ENCODE results near the gene PSMA8. TPM values are rescaled to one million over a fixed set of nuclear protein-coding genes. Genes with fewer than 3 reads are reported as not detected.
"Not testable (repeated sequence)": the region's sequence is repeated elsewhere in the genome, so short reads cannot be mapped to it uniquely, and the experiment has no call there.

PSMA8 gene
- total and polyA plus RNA-seq, 2 donors: 0.66 to 0.84 TPM

DNA sequence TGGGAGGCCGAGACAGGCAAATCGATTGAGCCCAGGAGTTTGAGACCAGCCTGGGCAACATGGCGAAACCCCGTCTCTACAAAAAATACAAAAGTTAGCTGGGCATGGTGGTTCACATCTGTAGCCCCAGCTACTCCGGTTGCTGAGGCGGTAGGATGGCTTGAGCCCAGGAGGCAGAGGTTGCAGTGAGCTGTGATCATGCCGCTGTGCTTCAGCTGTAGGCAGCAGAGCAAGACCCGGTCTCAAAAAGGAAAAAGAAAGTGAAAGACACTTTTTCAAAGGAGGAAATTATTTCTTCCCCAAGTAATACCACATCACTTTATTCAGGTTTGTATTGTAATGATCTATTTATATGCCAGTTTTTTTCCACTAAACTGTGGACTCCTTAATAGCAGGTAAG is 56.8 kb downstream of the PSMA8 start:
- 38% methylated on average over 8 of the region's 8 CpGs for WGBS

DNA sequence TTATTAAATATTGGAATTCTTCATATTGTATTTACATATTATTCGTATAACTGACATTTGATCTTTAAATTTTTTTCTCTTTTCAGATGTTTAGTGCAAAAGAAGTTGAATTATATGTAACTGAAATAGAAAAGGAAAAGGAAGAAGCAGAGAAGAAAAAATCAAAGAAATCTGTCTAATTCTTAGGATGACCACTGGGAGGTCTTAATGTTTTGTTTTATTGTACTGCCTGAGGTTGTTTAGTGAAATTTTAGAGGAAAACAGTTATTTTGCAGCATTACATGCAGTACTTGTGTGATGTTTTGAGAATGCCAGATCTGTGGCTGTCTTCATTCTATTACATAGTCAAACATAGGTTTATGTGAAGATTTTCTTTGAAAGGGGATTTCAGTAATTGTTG is 58.6 kb downstream of the PSMA8 start:
- Histone ChIP-seq H3K9me3 (ENCODE audit: control insufficient read depth in 2 of 2, insufficient read depth in 1 of 2, low read length in 1 of 2) (no peaks in the 10 kb centered on the region), H3K4me1 (ENCODE audit: control insufficient read depth in 2 of 2, insufficient read depth in 2 of 2, low read length in 2 of 2) (peaks cover 0 to 4% of the 10 kb centered on the region in 2 donors), H3K36me3 (ENCODE audit: control insufficient read depth in 2 of 2, insufficient read depth in 2 of 2, low read length in 1 of 2) (no peaks in the 10 kb centered on the region), H3K4me3 (ENCODE audit: low read length in 2 of 2) (no peak overlapping the region), H3K27me3 (ENCODE audit: control insufficient read depth in 2 of 2, insufficient read depth in 1 of 2, low read length in 1 of 2) (no peaks in the 10 kb centered on the region), H3K27ac (ENCODE audit: low read depth in 1 of 2, low read length in 1 of 2) (no peak overlapping the region)
- DNase-seq (ENCODE audit: low read depth in 6 of 9, low spot score in 9 of 9): no peak
- WGBS: 97% methylated on average over 1 of the region's 1 CpG

More for the DNA sequence above, 56.8 kb downstream of the PSMA8 start:
- Histone ChIP-seq H3K27ac (ENCODE audit: low read depth in 1 of 2, low read length in 1 of 2) (no peak overlapping the region), H3K27me3 (ENCODE audit: control insufficient read depth in 2 of 2, insufficient read depth in 1 of 2, low read length in 1 of 2) (no peaks in the 10 kb centered on the region), H3K9me3 (ENCODE audit: control insufficient read depth in 2 of 2, insufficient read depth in 1 of 2, low read length in 1 of 2) (no peaks in the 10 kb centered on the region), H3K36me3 (ENCODE audit: control insufficient read depth in 2 of 2, insufficient read depth in 2 of 2, low read length in 1 of 2) (no peaks in the 10 kb centered on the region), H3K4me3 (ENCODE audit: low read length in 2 of 2) (no peak overlapping the region), H3K4me1 (ENCODE audit: control insufficient read depth in 2 of 2, insufficient read depth in 2 of 2, low read length in 2 of 2) (peaks cover 0 to 4% of the 10 kb centered on the region in 2 donors)
- DNase-seq (ENCODE audit: low read depth in 6 of 9, low spot score in 9 of 9): peak in 8 of 9 donors; percentile 9 to 71 (median 36)

DNA sequence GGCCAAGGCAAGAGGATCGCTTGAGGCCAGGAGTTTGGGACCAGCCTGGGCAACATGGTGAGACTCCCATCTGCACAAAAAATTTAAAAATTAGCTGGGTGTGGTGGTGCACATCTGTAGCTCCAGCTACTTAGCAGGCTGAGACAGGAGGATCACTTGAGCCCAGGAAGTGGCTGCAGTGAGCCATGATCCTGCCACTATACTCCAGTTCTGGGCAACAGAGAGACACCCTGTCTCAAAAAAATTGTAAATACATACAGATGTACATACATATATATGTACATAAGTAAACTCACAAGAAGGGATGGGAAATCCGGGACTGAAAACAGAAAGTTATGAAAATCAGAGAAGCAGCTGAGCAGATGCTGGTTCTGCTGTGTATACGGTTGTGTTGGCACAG is 62.9 kb downstream of the PSMA8 start:
- Histone ChIP-seq H3K4me3 (ENCODE audit: low read length in 2 of 2) (no peak overlapping the region), H3K36me3 (ENCODE audit: control insufficient read depth in 2 of 2, insufficient read depth in 2 of 2, low read length in 1 of 2) (no peaks in the 10 kb centered on the region), H3K27ac (ENCODE audit: low read depth in 1 of 2, low read length in 1 of 2) (no peak overlapping the region), H3K4me1 (ENCODE audit: control insufficient read depth in 2 of 2, insufficient read depth in 2 of 2, low read length in 2 of 2) (no peaks in the 10 kb centered on the region), H3K27me3 (ENCODE audit: control insufficient read depth in 2 of 2, insufficient read depth in 1 of 2, low read length in 1 of 2) (no peaks in the 10 kb centered on the region), H3K9me3 (ENCODE audit: control insufficient read depth in 2 of 2, insufficient read depth in 1 of 2, low read length in 1 of 2) (no peaks in the 10 kb centered on the region)
- DNase-seq (ENCODE audit: low read depth in 6 of 9, low spot score in 9 of 9): no peak
- 99% methylated on average over 3 of the region's 3 CpGs for WGBS

DNA sequence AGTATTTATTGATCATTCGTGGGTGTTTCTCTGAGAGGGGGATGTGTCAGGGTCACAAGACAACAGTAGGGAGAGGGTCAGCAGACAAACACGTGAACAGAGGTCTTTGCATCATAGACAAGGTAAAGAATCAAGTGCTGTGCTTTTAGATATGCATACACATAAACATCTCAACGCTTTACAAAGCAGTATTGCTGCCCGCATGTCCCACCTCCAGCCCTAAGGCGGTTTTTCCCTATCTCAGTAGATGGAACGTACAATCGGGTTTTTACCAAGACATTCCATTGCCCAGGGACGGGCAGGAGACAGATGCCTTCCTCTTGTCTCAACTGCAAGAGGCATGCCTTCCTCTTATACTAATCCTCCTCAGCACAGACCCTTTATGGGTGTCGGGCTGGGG is 68.3 kb downstream of the PSMA8 start:
- not testable (repeated sequence) for DNase-seq (ENCODE audit: low read depth in 6 of 9, low spot score in 9 of 9); H3K27me3 ChIP-seq (ENCODE audit: control insufficient read depth in 2 of 2, insufficient read depth in 1 of 2, low read length in 1 of 2); H3K9me3 ChIP-seq (ENCODE audit: control insufficient read depth in 2 of 2, insufficient read depth in 1 of 2, low read length in 1 of 2); H3K27ac ChIP-seq (ENCODE audit: low read depth in 1 of 2, low read length in 1 of 2); H3K36me3 ChIP-seq (ENCODE audit: control insufficient read depth in 2 of 2, insufficient read depth in 2 of 2, low read length in 1 of 2); H3K4me1 ChIP-seq (ENCODE audit: control insufficient read depth in 2 of 2, insufficient read depth in 2 of 2, low read length in 2 of 2); H3K4me3 ChIP-seq (ENCODE audit: low read length in 2 of 2)
- WGBS: 95% methylated on average over 8 of the region's 9 CpGs

DNA sequence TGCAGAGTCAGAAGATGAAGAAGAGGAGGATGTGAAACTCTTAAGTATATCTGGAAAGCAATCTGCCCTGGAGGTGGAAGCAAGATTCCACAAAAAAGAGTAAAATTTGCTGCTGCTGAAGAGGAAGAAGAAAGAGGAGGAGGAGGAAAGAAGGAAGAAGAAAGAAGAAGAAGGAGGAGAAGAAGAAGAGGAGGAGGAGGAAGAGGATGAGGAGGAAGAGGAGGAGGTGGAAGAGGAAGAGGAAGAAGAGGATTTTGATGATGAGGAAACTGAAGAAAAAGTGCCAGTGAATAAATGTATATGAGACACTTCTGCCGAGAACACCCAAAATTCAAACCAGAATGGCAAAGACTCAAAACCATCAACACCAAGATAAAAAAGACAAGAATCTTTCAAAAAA is 71.6 kb downstream of the PSMA8 start:
- DNase-seq (ENCODE audit: low read depth in 6 of 9, low spot score in 9 of 9): no peak
- 98% methylated on average over 1 of the region's 1 CpG for WGBS
- Histone ChIP-seq H3K4me3 (ENCODE audit: low read length in 2 of 2) (no peak overlapping the region), H3K27ac (ENCODE audit: low read depth in 1 of 2, low read length in 1 of 2) (no peak overlapping the region), H3K27me3 (ENCODE audit: control insufficient read depth in 2 of 2, insufficient read depth in 1 of 2, low read length in 1 of 2) (no peaks in the 10 kb centered on the region), H3K4me1 (ENCODE audit: control insufficient read depth in 2 of 2, insufficient read depth in 2 of 2, low read length in 2 of 2) (no peaks in the 10 kb centered on the region), H3K36me3 (ENCODE audit: control insufficient read depth in 2 of 2, insufficient read depth in 2 of 2, low read length in 1 of 2) (no peaks in the 10 kb centered on the region), H3K9me3 (ENCODE audit: control insufficient read depth in 2 of 2, insufficient read depth in 1 of 2, low read length in 1 of 2) (no peaks in the 10 kb centered on the region)

DNA sequence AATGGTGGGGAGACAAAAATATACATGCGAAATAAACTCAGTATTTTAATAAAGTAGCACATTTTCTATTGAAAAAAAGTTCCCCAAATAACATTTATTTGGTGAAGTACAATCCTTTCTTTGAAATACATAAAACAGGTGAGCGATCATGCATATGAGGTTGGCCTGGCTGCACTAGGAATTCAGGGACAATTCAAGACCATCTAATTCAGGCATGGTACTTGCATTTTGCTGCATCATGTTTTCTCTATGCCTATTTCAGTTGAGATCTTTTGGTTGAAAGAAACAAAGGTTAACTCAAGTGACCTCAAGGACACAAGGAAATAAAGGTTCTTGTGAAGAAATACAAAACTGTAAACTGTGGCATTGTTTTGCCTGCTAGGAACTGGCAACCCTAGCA is 72.8 kb downstream of the PSMA8 start:
- Histone ChIP-seq H3K27me3 (ENCODE audit: control insufficient read depth in 2 of 2, insufficient read depth in 1 of 2, low read length in 1 of 2) (no peaks in the 10 kb centered on the region), H3K27ac (ENCODE audit: low read depth in 1 of 2, low read length in 1 of 2) (no peak overlapping the region), H3K9me3 (ENCODE audit: control insufficient read depth in 2 of 2, insufficient read depth in 1 of 2, low read length in 1 of 2) (no peaks in the 10 kb centered on the region), H3K36me3 (ENCODE audit: control insufficient read depth in 2 of 2, insufficient read depth in 2 of 2, low read length in 1 of 2) (no peaks in the 10 kb centered on the region), H3K4me3 (ENCODE audit: low read length in 2 of 2) (no peak overlapping the region), H3K4me1 (ENCODE audit: control insufficient read depth in 2 of 2, insufficient read depth in 2 of 2, low read length in 2 of 2) (no peaks in the 10 kb centered on the region)
- WGBS: 96% methylated on average over 2 of the region's 2 CpGs
- DNase-seq (ENCODE audit: low read depth in 6 of 9, low spot score in 9 of 9): no peak

DNA sequence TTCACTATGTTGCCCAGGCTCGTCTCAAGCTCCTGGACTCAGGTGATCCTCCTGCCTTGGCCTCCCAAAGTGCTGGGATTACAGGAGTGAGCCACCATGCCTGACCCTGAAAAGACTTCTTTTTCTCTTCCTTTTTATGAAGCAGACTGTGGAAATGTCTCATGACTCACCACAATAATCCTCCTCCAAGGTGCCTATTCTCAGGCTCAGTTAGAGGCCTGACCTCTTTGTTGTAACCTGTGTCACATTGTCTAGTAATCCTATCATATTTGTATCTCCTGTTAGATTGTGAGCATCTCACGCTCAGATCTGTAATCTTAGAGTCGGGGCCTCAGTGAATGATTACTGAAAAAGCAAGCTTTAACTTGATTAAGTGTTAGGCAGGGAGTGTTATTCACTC is 74.3 kb downstream of the PSMA8 start:
- H3K4me1 ChIP-seq (ENCODE audit: control insufficient read depth in 2 of 2, insufficient read depth in 2 of 2, low read length in 2 of 2): no peaks in the 10 kb centered on the region
- no peaks in the 10 kb centered on the region for H3K36me3 ChIP-seq (ENCODE audit: control insufficient read depth in 2 of 2, insufficient read depth in 2 of 2, low read length in 1 of 2)
- H3K4me3 ChIP-seq (ENCODE audit: low read length in 2 of 2): no peak overlapping the region
- no peak for DNase-seq (ENCODE audit: low read depth in 6 of 9, low spot score in 9 of 9)
- no peaks in the 10 kb centered on the region for H3K27me3 ChIP-seq (ENCODE audit: control insufficient read depth in 2 of 2, insufficient read depth in 1 of 2, low read length in 1 of 2)
- no peak overlapping the region for H3K27ac ChIP-seq (ENCODE audit: low read depth in 1 of 2, low read length in 1 of 2)
- H3K9me3 ChIP-seq (ENCODE audit: control insufficient read depth in 2 of 2, insufficient read depth in 1 of 2, low read length in 1 of 2): no peaks in the 10 kb centered on the region
- WGBS: 94% methylated on average over 3 of the region's 3 CpGs

DNA sequence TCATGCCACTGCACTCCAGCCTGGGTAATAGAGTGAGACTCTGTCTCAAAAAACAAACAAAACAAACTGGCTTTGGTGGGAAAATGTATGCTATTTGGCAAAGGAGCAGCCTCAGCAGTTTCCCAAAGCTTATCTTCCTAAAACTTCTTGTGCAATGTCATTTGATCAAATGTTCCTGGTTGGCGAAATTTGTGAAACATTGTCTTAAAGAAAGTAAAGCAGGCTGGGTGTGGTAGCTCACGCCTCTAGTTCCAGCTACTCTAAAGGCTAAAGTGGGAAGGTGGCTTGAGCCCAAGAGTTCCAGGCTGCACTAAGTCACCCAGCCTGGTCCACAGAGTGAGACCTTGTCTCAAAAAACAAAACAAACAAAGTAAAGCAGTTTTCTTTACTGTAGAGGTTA is 75.3 kb downstream of the PSMA8 start:
- WGBS: 96% methylated on average over 2 of the region's 2 CpGs
- DNase-seq (ENCODE audit: low read depth in 6 of 9, low spot score in 9 of 9): no peak
- Histone ChIP-seq H3K27ac (ENCODE audit: low read depth in 1 of 2, low read length in 1 of 2) (no peak overlapping the region), H3K4me1 (ENCODE audit: control insufficient read depth in 2 of 2, insufficient read depth in 2 of 2, low read length in 2 of 2) (no peaks in the 10 kb centered on the region), H3K9me3 (ENCODE audit: control insufficient read depth in 2 of 2, insufficient read depth in 1 of 2, low read length in 1 of 2) (no peaks in the 10 kb centered on the region), H3K36me3 (ENCODE audit: control insufficient read depth in 2 of 2, insufficient read depth in 2 of 2, low read length in 1 of 2) (no peaks in the 10 kb centered on the region), H3K27me3 (ENCODE audit: control insufficient read depth in 2 of 2, insufficient read depth in 1 of 2, low read length in 1 of 2) (no peaks in the 10 kb centered on the region), H3K4me3 (ENCODE audit: low read length in 2 of 2) (no peak overlapping the region)

DNA sequence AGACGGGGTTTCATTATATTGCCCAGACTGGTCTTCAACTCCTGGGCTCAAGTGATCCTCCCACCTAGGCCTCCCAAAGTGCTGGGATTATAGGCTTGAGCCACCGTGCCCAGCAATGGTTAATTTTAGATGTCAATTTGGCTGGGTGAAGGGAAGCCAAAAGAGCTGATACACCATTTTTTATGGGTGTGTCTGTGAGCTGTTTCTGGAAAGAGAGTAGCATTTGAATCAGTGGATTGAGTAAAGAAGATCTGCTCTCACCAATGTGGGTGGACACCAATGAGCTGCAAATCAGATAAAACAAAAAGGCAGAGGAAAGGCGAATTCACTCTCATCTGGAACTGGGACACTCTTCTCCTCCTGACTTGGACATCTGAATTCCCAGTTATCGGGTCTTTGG is 76.5 kb downstream of the PSMA8 start:
- no peaks in the 10 kb centered on the region for H3K27me3 ChIP-seq (ENCODE audit: control insufficient read depth in 2 of 2, insufficient read depth in 1 of 2, low read length in 1 of 2)
- 96% methylated on average over 4 of the region's 4 CpGs for whole genome bisulfite sequencing

More for the DNA sequence above, 76.5 kb downstream of the PSMA8 start:
- no peak overlapping the region for H3K4me3 ChIP-seq (ENCODE audit: low read length in 2 of 2)
- DNase-seq (ENCODE audit: low read depth in 6 of 9, low spot score in 9 of 9): no peak
- peaks cover 8% of the 10 kb centered on the region in 2 donors for H3K4me1 ChIP-seq (ENCODE audit: control insufficient read depth in 2 of 2, insufficient read depth in 2 of 2, low read length in 2 of 2)
- H3K9me3 ChIP-seq (ENCODE audit: control insufficient read depth in 2 of 2, insufficient read depth in 1 of 2, low read length in 1 of 2): no peaks in the 10 kb centered on the region
- H3K27ac ChIP-seq (ENCODE audit: low read depth in 1 of 2, low read length in 1 of 2): no peak overlapping the region
- no peaks in the 10 kb centered on the region for H3K36me3 ChIP-seq (ENCODE audit: control insufficient read depth in 2 of 2, insufficient read depth in 2 of 2, low read length in 1 of 2)
